Ramos (cell line): ENCODE results near the gene FOXP1.

Source experiments
- in situ Hi-C: fragments of 300-500 bp; cut with MboI; formaldehyde crosslinking; loops from one replicate; pipeline ENCODE4 v1.14.3; 2022; ENCODE audit warnings: low sequenced_read_pairs; ENCODE audit not compliant: unreplicated experiment

The FOXP1 gene

GRCh38 chr3:71419369-71419768 is 164.2 kb downstream of the FOXP1 start:
- in situ Hi-C loops: no loop called here

DNA sequence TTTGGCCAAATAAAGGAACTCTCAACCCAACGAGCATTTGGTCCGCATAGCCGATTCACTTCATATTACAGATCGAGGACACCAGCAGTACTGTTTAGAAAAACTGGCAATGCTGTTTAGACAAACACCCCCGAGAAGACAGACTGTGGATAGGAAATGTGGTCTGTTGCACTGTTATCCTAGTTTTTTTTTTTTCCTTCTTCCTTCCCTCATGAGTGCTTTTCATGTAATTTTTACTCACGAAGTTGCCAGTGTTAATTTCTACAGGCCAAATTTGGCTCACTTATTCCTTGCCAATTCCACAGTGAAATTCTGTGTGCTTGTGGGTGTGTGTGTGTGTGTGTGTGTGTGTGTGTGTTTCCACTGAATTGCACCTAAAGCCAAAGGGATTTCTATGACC is 165.7 kb downstream of the FOXP1 start:
- in situ Hi-C loops: no loop called here

- in situ Hi-C loops: no loop called here
These were observed 166.7 kb downstream of the FOXP1 start for GRCh38 chr3:71416876-71417275.

DNA sequence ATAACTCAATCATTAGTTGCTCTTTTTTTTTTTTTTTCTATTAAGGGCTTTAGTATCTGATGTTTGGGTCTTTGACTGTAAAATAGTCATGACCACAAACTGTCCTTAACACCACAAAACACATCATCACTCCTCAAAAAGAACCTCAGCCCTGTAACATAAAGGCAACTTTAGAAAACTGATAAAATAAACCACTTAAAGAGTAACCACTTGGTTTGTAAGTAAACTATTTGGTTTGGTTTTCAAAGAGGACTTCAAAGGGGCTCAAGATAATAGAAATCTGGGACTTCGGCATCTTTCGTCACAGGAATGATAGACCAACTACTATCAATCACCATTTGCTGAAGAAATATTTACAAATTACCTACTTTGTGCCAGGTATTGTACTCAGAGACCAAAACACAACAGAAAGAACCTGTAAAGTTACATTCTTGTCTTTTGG is 167.8 kb downstream of the FOXP1 start:
- in situ Hi-C loops: no loop called here

DNA sequence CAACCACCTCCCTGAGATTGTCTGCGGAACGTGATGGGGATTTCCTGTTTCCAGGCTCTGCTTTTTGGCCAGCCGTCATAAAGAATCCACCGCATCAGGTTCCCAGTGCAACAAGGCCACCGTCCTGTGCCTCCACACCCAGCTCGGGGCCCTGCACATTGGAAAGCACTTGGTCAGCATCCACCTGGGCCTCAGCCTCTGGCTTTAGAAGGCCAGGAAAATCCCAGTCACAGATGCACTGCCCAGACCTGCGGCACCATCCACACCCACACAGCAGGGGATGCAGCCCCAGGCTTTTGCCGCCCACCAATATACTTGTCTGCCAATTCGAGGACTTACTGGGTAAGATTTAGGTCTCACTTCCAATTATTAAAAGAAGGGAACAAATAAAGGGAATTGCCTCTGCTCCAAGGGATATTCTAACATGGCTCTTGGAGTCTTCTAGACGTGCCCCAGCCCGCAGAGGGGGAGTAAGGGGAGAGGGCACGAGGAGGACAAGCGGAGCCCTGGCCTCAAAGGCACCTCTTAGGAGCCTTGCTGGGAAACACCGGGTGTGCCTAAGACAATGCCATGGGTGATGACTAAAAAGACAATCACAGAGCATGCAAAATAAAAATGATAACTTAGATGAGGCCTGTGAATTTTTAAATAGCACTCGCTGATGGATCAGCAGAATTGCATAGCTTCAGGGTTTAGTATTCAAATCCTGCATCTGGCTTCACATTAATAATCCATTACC is 169.2 kb downstream of the FOXP1 start:
- in situ Hi-C loops: no loop called here

- in situ Hi-C loops: no loop called here
These were observed 170.0 kb downstream of the FOXP1 start for GRCh38 chr3:71413572-71413971.

- in situ Hi-C loops: no loop called here
These were observed 174.2 kb downstream of the FOXP1 start for GRCh38 chr3:71409352-71409751.

DNA sequence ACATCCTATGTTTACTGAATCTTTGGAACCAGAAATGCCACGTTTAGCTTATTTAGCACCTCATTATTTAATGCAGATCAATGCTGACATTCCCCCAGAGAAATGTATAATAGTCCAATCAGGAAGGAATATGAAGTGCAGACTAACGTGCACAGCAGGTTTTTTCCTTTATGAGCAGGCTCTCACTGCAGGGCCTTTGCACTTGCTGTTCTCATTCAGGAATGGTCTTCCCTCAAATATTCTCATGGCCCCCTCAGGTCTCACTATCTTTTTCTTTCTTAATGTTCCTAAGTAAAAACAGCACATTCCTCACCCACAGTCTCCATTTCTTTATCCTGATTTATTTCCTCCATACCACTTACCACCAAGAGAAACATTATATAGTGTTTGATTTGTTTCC is 174.6 kb downstream of the FOXP1 start:
- in situ Hi-C loops: no loop called here

DNA sequence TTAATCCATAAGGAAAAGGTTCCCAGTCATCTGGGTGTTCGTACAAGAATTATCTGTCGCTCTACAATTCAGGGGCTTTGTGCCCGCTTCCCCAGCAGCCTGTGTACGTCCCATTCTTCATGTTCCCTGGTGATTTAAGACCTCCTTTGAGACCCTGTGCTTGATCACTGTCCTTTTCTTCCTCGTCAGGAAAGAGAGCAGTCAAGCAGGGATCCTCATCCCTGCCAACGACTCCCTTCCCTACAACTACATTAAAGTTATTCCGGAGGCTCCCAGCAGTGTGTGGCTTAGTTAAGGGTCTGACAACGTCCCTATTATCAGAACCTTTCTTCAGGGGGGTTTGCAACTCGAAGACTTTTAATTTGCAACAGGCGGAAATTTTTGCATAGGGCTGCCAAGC is 175.7 kb downstream of the FOXP1 start:
- in situ Hi-C loops: no loop called here

DNA sequence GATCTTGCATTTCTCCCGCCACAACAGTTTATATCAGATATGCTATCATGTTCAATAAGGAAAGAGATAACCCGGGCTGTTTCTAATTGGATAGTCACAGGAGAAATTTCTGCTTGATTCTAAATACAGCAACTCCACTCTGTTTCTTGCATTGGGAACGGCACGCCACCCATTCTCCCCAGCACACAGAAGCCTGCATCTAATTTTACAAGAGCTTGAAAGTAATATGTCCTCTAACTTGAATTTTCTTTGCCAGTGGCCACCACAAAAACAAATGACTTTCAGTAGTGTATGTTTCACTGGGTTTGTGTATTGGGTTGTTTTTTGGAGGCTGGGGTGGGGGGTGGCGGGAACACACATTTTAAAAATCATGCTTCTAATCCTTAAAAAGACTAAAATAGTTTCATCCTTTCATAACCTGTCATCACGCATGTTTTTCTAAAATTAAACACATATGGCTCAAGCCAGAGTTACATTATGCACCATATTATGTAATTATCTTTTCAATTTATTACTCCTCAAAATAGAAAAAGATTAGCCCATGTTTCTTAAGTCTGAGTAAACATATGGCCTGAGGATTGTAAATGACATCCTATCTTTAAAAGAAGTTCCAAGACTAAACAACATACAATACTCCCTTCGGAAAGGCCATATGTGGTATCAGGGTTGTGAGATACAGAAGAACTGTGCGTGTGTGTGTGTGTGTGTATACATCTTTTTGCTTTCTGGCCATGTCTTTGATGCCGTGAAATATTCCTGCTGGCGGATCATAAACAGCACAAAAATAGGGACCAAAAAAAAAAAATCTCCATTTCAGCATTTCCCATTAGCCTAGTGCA is 176.3 kb downstream of the FOXP1 start:
- in situ Hi-C loops: no loop called here

DNA sequence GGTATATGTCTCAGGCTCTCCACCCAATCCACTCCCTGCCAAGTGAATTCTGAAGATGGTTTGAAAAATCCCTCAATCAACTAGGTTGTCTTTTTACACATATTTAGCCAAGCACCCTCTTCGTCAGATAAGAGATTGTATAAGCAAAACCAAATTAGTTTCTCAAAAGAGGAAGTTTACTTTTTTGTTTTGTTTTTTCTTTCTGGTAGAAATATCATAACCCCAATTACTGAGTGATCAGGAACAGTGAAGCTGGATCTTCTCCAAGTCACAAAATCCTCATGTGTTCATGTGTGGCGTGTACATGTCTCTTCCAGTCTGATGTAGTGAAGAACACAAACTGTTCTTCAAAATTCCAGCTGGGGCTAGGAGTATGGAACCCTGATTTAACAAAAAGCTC is 180.6 kb downstream of the FOXP1 start:
- in situ Hi-C loops: no loop called here

DNA sequence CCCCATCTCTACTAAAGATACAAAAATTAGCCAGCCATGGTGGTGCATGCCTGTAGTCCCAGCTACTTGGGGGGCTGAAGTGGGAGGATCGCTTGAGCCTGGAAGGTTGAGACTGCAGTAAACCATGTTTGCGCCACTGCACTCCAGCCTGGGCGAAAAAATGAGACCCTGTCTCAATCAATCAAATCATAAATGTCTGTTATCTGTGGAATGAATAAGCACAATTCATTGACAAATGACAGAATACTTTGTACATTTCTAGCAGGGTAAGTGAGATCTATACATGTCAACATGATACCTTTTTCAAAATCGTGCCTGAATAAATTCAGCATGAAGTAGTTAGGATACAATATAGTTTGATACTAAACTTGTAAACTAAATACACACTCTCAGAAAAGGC is 181.2 kb downstream of the FOXP1 start:
- in situ Hi-C loops: no loop called here

- in situ Hi-C loops: no loop called here
These were observed 181.8 kb downstream of the FOXP1 start for GRCh38 chr3:71401695-71402231.

GRCh38 chr3:71400986-71401451 is 182.5 kb downstream of the FOXP1 start:
- in situ Hi-C loops: no loop called here

DNA sequence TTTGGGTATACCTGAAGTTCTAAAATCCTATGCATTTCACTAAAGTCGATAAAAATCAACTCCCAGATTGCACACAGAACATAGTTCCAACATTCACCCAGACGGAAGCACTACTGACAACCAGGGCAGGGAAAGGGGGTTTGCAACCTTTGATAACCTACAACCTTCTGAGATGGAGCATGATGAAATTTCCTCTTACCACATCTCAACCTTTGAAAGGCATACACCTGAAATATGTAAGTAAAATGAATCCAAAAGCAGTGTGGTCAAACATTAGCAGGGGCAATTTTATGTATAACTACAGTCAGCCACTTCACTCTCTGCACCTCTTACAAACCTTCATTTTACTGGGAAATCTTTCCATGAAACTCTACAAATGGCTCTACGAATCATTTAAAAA is 184.1 kb downstream of the FOXP1 start:
- in situ Hi-C loops: no loop called here

- in situ Hi-C loops: no loop called here
These were observed 185.2 kb downstream of the FOXP1 start for GRCh38 chr3:71398157-71398836.

DNA sequence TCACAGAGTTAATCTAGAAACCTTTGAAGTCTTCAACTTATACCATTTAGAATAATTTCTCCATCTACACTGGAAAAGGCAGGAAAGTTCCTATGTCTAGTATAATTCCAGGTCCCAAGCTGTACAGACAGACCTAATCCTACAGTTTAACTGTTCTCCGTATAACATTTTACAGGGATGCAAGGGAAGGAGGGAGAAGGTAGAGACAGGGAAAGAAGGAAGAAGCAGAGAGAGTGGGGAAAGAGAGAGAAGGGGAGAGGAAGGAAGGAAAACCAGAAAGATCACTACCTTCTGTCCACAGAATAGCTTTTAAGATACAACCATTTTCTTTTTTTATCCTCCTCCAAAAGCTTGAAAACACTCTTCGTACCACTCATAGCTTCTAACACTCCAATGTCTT is 185.8 kb downstream of the FOXP1 start:
- in situ Hi-C loops: no loop called here

DNA sequence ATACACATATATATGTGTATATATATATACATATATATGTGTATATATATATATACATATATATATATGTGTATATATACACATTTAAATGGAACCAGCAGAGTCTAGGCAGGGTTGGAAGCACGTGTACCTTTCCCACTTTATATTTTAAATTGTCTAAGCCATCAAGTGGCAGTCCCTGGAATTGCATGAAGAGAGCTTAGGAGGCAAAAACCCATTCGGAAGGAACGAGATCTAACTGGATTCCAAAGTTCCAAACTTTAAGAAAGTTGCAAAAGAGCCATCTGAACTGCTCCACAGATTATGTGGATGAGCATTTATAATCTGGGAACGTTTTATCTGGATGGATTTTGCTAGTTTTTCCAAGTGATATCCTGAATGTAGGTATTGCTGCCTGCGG is 186.5 kb downstream of the FOXP1 start:
- in situ Hi-C loops: no loop called here

GRCh38 chr3:71395927-71396695 is 187.4 kb downstream of the FOXP1 start:
- in situ Hi-C loops: no loop called here

- in situ Hi-C loops: no loop called here
These were observed 188.1 kb downstream of the FOXP1 start for GRCh38 chr3:71395470-71395869.
